Panc1 (cell line): Measurements from ENCODE around the gene UBE2G1.

Source experiments
- TCF7L2 ChIP-seq: IDR thresholded peaks from 2 replicates; pipeline ENCODE4 v1.6.1; 2011; ENCODE audit warnings: mild to moderate bottlenecking, low read depth, low read length, inconsistent platforms
- TF ChIP-seq, protein P1 (sequence below): fragments of 450-650 bp; IDR thresholded peaks from 2 replicates; pipeline ENCODE4 v1.5.1; 2017; ENCODE audit warnings: mild to moderate bottlenecking

- TF ChIP-seq, protein P1, sequence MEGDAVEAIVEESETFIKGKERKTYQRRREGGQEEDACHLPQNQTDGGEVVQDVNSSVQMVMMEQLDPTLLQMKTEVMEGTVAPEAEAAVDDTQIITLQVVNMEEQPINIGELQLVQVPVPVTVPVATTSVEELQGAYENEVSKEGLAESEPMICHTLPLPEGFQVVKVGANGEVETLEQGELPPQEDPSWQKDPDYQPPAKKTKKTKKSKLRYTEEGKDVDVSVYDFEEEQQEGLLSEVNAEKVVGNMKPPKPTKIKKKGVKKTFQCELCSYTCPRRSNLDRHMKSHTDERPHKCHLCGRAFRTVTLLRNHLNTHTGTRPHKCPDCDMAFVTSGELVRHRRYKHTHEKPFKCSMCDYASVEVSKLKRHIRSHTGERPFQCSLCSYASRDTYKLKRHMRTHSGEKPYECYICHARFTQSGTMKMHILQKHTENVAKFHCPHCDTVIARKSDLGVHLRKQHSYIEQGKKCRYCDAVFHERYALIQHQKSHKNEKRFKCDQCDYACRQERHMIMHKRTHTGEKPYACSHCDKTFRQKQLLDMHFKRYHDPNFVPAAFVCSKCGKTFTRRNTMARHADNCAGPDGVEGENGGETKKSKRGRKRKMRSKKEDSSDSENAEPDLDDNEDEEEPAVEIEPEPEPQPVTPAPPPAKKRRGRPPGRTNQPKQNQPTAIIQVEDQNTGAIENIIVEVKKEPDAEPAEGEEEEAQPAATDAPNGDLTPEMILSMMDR: no peak
- TF ChIP-seq TCF7L2: no peak
These were observed 1.9 kb upstream of the UBE2G1 start for GRCh38 chr17:4368341-4368740.
